WTC11 (cell line): ENCODE data around the gene CLPSL1.

Experiments
- CTCF ChIP-seq: fragments of 200-600 bp; IDR thresholded peaks from 2 replicates; pipeline ENCODE4 v1.8.0; 2022; ENCODE audit warnings: antibody characterized with exemption
- HMGA2 ChIP-seq: fragments of 250-450 bp; sonication (Bioruptor Pico); IDR thresholded peaks from 2 replicates; pipeline ENCODE4 v1.4.0; 2021; ENCODE audit warnings: mild to moderate bottlenecking, moderate library complexity
- HMGXB4 ChIP-seq: sonication (generic); formaldehyde crosslinking; IDR thresholded peaks from 2 replicates; pipeline ENCODE4 v1.8.1; 2023; ENCODE audit warnings: mild to moderate bottlenecking, moderate library complexity, missing genetic modification reagents
- NR2C2 ChIP-seq: sonication (generic); formaldehyde crosslinking; IDR thresholded peaks from 2 replicates; pipeline ENCODE4 v1.8.0; 2022; ENCODE audit warnings: mild to moderate bottlenecking, missing genetic modification reagents
- SMAD4 ChIP-seq: sonication (generic); formaldehyde crosslinking; IDR thresholded peaks from 2 replicates; pipeline ENCODE4 v1.8.0; 2022; ENCODE audit warnings: mild to moderate bottlenecking, missing genetic modification reagents
- SP1 ChIP-seq: sonication (generic); formaldehyde crosslinking; conservative IDR thresholded peaks from 2 replicates; pipeline ENCODE4 v1.8.1; 2022; ENCODE audit warnings: missing genetic modification reagents
- ZNF671 ChIP-seq: fragments of 250-450 bp; sonication (Bioruptor Pico); IDR thresholded peaks from 2 replicates; pipeline ENCODE4 v1.8.0; 2021; ENCODE audit warnings: mild to moderate bottlenecking

GRCh38 chr6:35786810-35787209 lies 6.0 kb downstream of the CLPSL1 start:
- TF ChIP-seq CTCF (no peak), ZNF671 (CRISPR knock-in tag) (no peak), HMGA2 (no peak), HMGXB4 (CRISPR knock-in tag) (no peak), SP1 (CRISPR knock-in tag) (no peak), NR2C2 (CRISPR knock-in tag) (no peak), SMAD4 (no peak)
